ENCODE measurements around the gene ANGEL2. TPM values are rescaled to one million over a fixed set of nuclear protein-coding genes. Genes with fewer than 3 reads are reported as not detected.

Gene ANGEL2
- total and polyA plus RNA-seq, 2 of the 4 experiments (the other 2 are of a cell fraction) = 13.4 to 44.1 TPM

GRCh38 chr1:212975111-212975918, 40.4 kb downstream of the ANGEL2 start:
- 92% methylated on average over 4 of the region's 10 CpGs; no CpG with 5 or more reads in 1 of the 2 experiments for WGBS, 2 experiments (ENCODE audit: extremely low coverage in 2 of 2, insufficient read length in 1 of 2)
- Histone ChIP-seq H3K9ac (ENCODE audit: low read depth, low read length) (no peak overlapping the region), H2BK15ac (ENCODE audit: low read depth, low read length) (no peak overlapping the region), H3K4me3 (ENCODE audit: insufficient read depth, low read depth, low read length) (no peak overlapping the region), H4K5ac (ENCODE audit: low read depth, low read length) (no peak overlapping the region), H3K4me1 (ENCODE audit: control insufficient read depth, insufficient read depth, low read length) (peaks cover 3% of the 10 kb centered on the region; the same call in 1 of the 2 replicates), H3K23ac (ENCODE audit: low read depth, low read length) (no peak overlapping the region), H3K27ac (ENCODE audit: insufficient read depth, low read length) (no peak overlapping the region), H4K91ac (ENCODE audit: insufficient read depth, low read depth, low read length) (no peak overlapping the region), H2AK9ac (replicated peaks; ENCODE audit: low read depth, low read length, poor library complexity) (peak overlapping the region; percentile 20), H3K4me2 (ENCODE audit: low read depth, low read length) (no peak overlapping the region), H3K18ac (ENCODE audit: low read depth, low read length) (no peak overlapping the region), H2BK120ac (ENCODE audit: low read depth, low read length) (no peak overlapping the region), H3K36me3 (ENCODE audit: control insufficient read depth, insufficient read depth, low read length) (peaks cover 17% of the 10 kb centered on the region), H3K9me3 (ENCODE audit: control insufficient read depth, insufficient read depth, low read length) (no peaks in the 10 kb centered on the region), H3K14ac (replicated peaks; ENCODE audit: low read depth, low read length) (no peak overlapping the region), H4K20me1 (ENCODE audit: insufficient read depth, low read length) (no peaks in the 10 kb centered on the region), H2AK5ac (ENCODE audit: low read depth, low read length) (no peak overlapping the region), H3K4ac (ENCODE audit: low read depth, low read length) (no peak overlapping the region), H3K27me3 (ENCODE audit: control insufficient read depth, insufficient read depth, low read length) (no peaks in the 10 kb centered on the region), H3K56ac (ENCODE audit: extremely low read depth, insufficient read depth, low read length) (no peak overlapping the region), H2BK20ac (ENCODE audit: low read depth, low read length) (no peak overlapping the region), H2AFZ (replicated peaks; ENCODE audit: low read length, poor library complexity) (no peak overlapping the region), H3K9me1 (ENCODE audit: insufficient read depth, low read length) (no peaks in the 10 kb centered on the region), H2BK5ac (ENCODE audit: low read depth, low read length, poor library complexity, severe bottlenecking) (no peak overlapping the region), H4K8ac (ENCODE audit: low read depth in 2 of 2, low read length in 2 of 2) (no peak overlapping the region), H3K79me1 (ENCODE audit: low read depth in 1 of 2, low read length in 2 of 2) (no peaks in the 10 kb centered on the region)
- ChIA-PET POLR2A (ENCODE audit: unreplicated experiment) (no interaction called here), CTCF (no interaction called here)
- in situ Hi-C loops (cut with MboI; ENCODE audit: low sequenced_read_pairs) (loop anchor here (25.0 kb wide), 1 partner anchor 313 kb away; no protein-coding TSS in a partner anchor), intact Hi-C loops (cut with micrococcal nuclease) (no loop called here), dilution Hi-C loops (cut with HindIII; ENCODE audit: low sequenced_read_pairs, unreplicated experiment) (no loop called here)
- BruUV-seq (replicated peaks) = no TSS peak
- ATAC-seq (ENCODE audit: low read depth) (peak; percentile 42; the same call in 1 of the 2 replicates), DNase-seq (peak; percentile 65)
- TF ChIP-seq FOS (IDR thresholded peaks at IDR 0.05; ENCODE audit: low read depth, low read length) = no peak
